Measurements from ENCODE around the gene LKAAEAR1.
A peak's percentile ranks its signal among the peaks of the same experiment; 100 is the strongest.

LKAAEAR1 gene

DNA sequence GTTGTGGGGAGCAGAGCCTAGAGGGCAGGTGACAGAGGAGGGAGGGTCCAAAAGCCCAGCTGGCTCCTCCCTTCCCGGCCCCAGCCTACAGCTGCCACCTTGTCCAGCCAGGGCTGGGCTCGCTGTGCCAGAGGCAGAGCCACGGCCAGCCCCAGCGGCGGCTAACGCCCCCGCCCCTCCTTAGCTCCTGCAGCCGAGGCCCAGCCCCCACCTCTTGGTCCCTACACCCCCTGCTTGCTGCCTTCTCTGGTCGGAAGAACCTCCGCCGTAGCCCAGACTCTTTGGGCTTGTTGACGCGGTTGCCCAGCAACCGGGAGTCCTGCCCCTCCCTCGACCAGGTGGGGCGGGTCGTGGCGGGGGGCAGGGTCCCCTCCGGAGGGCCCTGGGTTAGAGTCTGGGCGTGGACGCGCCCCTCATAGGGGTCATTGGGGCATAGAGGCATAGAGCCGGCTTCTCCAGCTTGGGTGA, 521 bp upstream of the LKAAEAR1 start:
- no peak for DNase-seq (ENCODE audit: low read depth)
- no peak overlapping the region for H3K4me3 ChIP-seq (replicated peaks; ENCODE audit: low read depth, low read length)
- TF ChIP-seq, protein P1, sequence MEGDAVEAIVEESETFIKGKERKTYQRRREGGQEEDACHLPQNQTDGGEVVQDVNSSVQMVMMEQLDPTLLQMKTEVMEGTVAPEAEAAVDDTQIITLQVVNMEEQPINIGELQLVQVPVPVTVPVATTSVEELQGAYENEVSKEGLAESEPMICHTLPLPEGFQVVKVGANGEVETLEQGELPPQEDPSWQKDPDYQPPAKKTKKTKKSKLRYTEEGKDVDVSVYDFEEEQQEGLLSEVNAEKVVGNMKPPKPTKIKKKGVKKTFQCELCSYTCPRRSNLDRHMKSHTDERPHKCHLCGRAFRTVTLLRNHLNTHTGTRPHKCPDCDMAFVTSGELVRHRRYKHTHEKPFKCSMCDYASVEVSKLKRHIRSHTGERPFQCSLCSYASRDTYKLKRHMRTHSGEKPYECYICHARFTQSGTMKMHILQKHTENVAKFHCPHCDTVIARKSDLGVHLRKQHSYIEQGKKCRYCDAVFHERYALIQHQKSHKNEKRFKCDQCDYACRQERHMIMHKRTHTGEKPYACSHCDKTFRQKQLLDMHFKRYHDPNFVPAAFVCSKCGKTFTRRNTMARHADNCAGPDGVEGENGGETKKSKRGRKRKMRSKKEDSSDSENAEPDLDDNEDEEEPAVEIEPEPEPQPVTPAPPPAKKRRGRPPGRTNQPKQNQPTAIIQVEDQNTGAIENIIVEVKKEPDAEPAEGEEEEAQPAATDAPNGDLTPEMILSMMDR (IDR thresholded peaks at IDR 0.05; ENCODE audit: low read length, missing control alignments): no peak

DNA sequence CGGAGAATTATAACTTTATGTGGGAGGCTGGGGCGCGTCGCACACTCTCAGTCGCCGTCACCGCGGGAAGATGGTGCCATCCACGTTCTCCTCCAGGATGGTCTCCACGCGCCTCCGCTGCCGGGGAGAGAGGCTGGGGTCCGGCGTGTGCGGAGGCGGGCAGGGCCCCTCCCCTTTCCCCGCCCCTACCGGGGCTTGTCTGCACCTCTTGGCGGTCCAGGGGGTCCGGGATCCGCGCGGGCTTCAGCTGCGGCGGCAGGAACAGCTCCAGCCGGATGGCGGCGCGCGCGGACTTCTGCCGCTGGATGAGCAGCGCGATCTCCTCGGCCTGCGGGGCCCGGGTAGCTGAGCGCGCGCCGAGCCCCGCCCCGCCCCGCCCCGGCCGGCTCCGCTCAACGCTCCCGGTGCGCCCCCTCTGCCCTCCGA, 807 bp downstream of the LKAAEAR1 start:
- H3K4me3 ChIP-seq (replicated peaks; ENCODE audit: low read depth, low read length): peak overlapping the region; percentile 37
- peak; percentile 72 for DNase-seq (ENCODE audit: low read depth)
- TF ChIP-seq, protein P1 (IDR thresholded peaks at IDR 0.05; ENCODE audit: low read length, missing control alignments): peak; percentile 36

DNA sequence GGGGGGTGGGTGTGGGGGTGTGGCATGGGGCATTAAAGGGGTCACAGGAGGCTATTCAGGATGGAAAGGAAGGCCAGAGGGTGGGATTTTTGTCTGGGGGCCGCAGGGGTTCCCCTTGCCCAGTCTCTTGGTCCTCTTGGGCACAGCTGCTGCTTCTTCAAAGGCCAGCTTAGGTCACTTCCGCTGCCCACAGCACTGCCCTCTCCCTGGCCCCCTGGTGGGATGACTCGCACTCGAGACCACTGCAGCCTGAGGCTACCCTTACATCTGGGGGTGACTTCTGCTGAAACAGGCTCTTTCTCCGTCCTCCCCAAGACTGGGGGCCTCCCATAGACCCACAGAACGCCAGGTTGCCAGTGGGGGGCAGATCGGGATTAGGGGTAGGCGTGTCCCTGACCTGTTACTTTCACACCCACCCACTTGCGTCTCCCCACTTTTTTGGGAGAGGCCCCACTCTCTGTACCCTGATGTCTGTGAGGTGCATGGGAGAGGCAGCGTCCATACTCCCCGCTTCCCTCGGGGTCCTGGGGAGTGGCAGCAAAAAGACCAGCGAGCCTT, 1.3 kb downstream of the LKAAEAR1 start:
- H3K4me3 ChIP-seq (replicated peaks; ENCODE audit: low read depth, low read length): peak overlapping the region; percentile 32
- TF ChIP-seq, protein P1 (IDR thresholded peaks at IDR 0.05; ENCODE audit: low read length, missing control alignments): no peak
- no peak for DNase-seq (ENCODE audit: low read depth)

DNA sequence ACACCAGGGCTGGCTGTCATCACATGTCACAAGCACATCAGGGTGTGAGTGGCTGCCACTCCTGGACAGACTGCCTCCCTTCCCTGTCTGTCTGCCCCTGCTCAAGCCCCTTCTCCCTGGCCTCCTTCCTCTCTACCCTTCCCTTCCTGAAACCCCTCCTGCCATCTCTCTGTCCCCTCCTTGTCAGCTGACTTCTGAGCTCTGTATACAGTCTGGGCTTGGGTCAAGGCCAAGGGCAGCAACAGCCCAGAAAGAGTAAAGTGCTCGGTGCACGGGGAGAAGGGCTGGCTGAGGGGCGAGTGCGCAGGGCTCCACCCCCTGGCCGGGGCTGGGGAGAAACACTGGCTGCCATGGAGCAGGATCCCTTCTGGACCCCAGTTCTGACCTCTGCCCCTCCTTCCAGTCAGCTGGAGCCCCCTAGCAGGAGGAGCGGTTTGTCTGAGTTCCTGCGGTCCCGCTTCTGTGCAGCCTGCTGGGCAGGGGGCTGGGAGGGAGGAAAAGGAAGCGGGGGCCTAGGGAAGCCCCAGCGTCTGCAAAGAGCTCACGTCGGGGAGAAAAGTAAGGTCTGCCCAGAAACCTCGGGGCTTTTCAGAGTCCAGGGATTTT, 2.0 kb downstream of the LKAAEAR1 start:
- TF ChIP-seq, protein P1 (IDR thresholded peaks at IDR 0.05; ENCODE audit: low read length, missing control alignments): no peak
- H3K4me3 ChIP-seq (replicated peaks; ENCODE audit: low read depth, low read length): no peak overlapping the region
- DNase-seq (ENCODE audit: low read depth): no peak

DNA sequence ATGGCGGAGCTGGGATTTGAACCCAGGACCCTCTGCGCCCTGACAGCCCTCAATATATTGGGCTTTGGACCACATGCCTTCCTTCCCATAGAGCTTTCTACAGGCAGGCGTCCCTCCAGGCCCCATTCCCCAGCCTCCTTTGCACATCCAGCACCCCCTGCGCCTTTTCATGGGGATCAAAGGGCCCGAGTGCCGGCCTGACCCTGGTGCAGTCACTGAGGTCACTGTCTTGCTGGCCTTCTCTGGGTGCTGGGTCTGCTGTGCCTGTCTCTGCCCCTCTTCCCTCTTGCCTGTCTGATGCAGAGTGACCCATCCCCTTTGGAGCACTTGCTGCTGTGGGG, 2.6 kb downstream of the LKAAEAR1 start:
- TF ChIP-seq, protein P1 (IDR thresholded peaks at IDR 0.05; ENCODE audit: low read length, missing control alignments): no peak
- no peak for DNase-seq (ENCODE audit: low read depth)

DNA sequence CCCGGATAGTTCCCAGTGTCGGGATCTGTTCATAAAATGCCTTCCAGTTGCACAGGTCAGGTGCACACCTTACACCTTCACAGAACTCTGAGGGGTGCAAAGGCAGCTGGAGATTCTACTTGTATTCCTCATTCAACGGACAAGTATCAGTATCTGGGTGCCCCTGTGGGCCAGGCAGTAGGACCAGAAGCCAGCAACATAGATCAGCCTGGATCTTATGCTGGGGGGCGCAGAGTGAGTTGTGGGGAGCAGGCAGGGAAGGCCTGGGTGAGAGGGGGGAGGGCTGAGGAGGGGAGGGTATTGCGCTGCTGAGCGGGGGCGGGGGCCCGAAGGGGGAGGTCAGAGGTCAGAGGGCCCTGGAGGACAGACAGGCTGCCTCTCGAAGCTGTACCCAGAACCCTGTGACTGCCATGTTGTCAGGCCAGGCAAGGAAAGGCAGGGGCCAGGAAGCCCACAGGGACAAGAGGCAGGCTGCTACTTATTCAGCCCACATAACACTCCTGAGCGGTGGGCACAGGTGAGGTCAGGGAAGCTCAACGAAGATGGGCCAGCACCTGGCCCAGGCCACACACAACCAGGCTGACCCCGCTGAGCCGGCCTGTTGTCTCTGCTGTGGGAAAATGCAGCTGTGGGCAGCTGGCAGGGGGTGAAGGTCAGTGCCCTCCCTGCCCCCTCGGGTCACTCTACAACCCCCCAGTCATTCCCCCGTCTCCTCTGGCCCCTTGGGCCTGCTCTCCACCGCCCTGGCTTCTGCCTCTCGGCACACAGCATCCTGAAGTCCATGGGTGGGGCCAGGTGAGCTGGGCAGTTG, 3.2 kb downstream of the LKAAEAR1 start:
- DNase-seq (ENCODE audit: low read depth): no peak
- TF ChIP-seq, protein P1 (IDR thresholded peaks at IDR 0.05; ENCODE audit: low read length, missing control alignments): no peak
- no peak overlapping the region for H3K4me3 ChIP-seq (replicated peaks; ENCODE audit: low read depth, low read length)

More for the DNA sequence above, 2.6 kb downstream of the LKAAEAR1 start:
- no peak overlapping the region for H3K4me3 ChIP-seq (replicated peaks; ENCODE audit: low read depth, low read length)

Measured in fibroblast of pulmonary artery (primary cell).